Activated naive CD8-positive, alpha-beta T cell treated with anti-CD3 and anti-CD28 coated beads, Interleukin-2, amount 50 U/mL, for 24 hours (primary cell): ENCODE results near the gene SMIM38.

Experiments used
- ATAC-seq: fragments of 150-1000 bp; cut with Tn5 transposase; one replicate; pipeline ENCODE4 v1.10.0; 2021
- DNase-seq: peaks from one replicate; pipeline ENCODE4 v3.0.0; 2021
- H3K27ac Mint-ChIP-seq: one replicate; pipeline ENCODE4 v1.8.0; 2021; ENCODE audit warnings: mild to moderate bottlenecking, mixed read lengths
- H3K27me3 Mint-ChIP-seq: one replicate; pipeline ENCODE4 v1.8.0; 2021; ENCODE audit warnings: mixed read lengths
- H3K36me3 Mint-ChIP-seq: one replicate; pipeline ENCODE4 v1.8.0; 2021; ENCODE audit warnings: low read depth, mixed read lengths
- H3K4me1 Mint-ChIP-seq: one replicate; pipeline ENCODE4 v1.8.0; 2021; ENCODE audit warnings: mixed read lengths
- H3K4me3 Mint-ChIP-seq: one replicate; pipeline ENCODE4 v1.8.0; 2021; ENCODE audit warnings: mild to moderate bottlenecking, moderate library complexity, mixed read lengths
- H3K9me3 Mint-ChIP-seq: one replicate; pipeline ENCODE4 v1.8.0; 2021; ENCODE audit warnings: mixed read lengths

SMIM38 gene

GRCh38 chr11:69115586-69116560, 39.9 kb upstream of the SMIM38 start:
- Mint-ChIP-seq H3K4me1 (peaks cover 1% of the 10 kb centered on the region), H3K9me3 (peaks cover 2% of the 10 kb centered on the region), H3K27me3 (no peaks in the 10 kb centered on the region), H3K36me3 (no peaks in the 10 kb centered on the region), H3K27ac (no peak overlapping the region), H3K4me3 (no peak overlapping the region)
- ATAC-seq (no peak), DNase-seq (no peak)

DNA sequence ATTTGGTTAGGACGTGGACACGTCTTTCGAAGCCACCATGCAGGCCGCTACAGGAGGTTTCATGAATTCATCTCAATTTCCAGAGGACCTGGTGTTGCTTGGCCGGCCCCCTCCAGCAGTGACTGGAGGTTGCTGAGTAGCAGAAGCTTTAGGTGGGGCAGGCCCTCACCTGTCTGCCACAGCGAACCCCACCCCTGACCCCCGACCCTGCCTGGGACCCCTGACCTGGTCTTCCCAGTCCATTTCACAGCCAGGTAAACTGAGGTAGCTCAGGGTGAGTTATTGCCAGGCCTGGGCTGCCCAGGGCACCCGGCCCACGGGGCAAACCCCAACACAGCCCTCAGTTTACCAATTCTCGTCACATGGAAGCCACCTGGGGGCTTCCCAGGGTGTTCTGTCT, 39.1 kb upstream of the SMIM38 start:
- no peaks in the 10 kb centered on the region for H3K9me3 Mint-ChIP-seq
- no peaks in the 10 kb centered on the region for H3K36me3 Mint-ChIP-seq
- H3K27ac Mint-ChIP-seq, result no peak overlapping the region
- ATAC-seq (no peak), DNase-seq (no peak)
- H3K4me3 Mint-ChIP-seq, result no peak overlapping the region
- H3K27me3 Mint-ChIP-seq, result no peaks in the 10 kb centered on the region
- peaks cover 8% of the 10 kb centered on the region for H3K4me1 Mint-ChIP-seq

GRCh38 chr11:69119190-69119589, 36.5 kb upstream of the SMIM38 start:
- Mint-ChIP-seq H3K27ac (no peak overlapping the region), H3K27me3 (no peaks in the 10 kb centered on the region), H3K9me3 (no peaks in the 10 kb centered on the region), H3K36me3 (no peaks in the 10 kb centered on the region), H3K4me3 (no peak overlapping the region), H3K4me1 (peaks cover 32% of the 10 kb centered on the region)
- DNase-seq (no peak), ATAC-seq (no peak)

DNA sequence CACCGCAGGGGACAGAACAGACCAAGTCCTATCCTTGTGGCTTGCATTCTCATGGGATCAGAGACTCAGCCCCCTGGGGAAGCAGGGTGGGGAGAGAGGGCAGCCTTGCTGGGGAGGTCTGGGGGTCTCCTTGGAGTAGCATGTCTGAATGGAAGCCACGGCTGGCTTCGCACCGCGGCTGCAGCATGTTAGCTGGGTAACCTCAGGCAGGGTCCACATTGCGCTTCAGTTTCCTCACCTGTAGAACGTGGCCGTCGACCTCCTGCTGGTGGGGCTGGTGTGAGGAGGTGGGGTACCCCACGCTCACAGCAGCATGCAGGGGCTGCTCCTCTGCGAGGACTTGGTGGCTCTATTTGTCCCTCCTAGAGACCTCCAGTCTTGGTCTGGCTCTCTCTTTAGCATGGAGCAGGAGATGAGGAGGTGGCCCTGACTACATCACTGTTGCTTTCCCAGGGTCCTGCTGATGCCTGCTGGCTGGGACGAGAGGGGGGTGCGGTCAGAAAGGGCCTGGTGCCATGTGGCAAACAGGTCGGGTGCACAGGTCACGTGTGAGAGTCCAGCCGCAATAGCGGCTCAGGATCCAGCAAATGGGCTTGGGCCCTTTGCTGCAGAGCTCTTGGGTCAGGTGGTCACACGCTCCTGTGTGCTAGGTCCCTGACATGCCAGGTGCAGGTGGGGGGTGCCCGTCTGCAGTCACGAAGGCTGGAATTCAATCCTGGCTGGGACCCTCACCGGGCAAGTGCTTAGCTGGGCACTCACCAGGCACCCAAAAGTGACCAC, 35.4 kb upstream of the SMIM38 start:
- DNase-seq, result no peak
- Mint-ChIP-seq H3K27me3 (no peaks in the 10 kb centered on the region), H3K4me3 (no peak overlapping the region), H3K9me3 (no peaks in the 10 kb centered on the region), H3K4me1 (peaks cover 39% of the 10 kb centered on the region), H3K27ac (no peak overlapping the region), H3K36me3 (no peaks in the 10 kb centered on the region)
- no peak for ATAC-seq

- Mint-ChIP-seq H3K4me1 (peaks cover 39% of the 10 kb centered on the region), H3K27ac (no peak overlapping the region), H3K36me3 (no peaks in the 10 kb centered on the region), H3K27me3 (no peaks in the 10 kb centered on the region), H3K9me3 (no peaks in the 10 kb centered on the region), H3K4me3 (no peak overlapping the region)
- ATAC-seq (no peak), DNase-seq (no peak)
These were observed 34.7 kb upstream of the SMIM38 start for GRCh38 chr11:69121021-69121420.

GRCh38 chr11:69121621-69122325, 34.0 kb upstream of the SMIM38 start:
- Mint-ChIP-seq H3K27me3 (no peaks in the 10 kb centered on the region), H3K36me3 (no peaks in the 10 kb centered on the region), H3K9me3 (no peaks in the 10 kb centered on the region), H3K4me3 (no peak overlapping the region), H3K4me1 (peaks cover 39% of the 10 kb centered on the region), H3K27ac (no peak overlapping the region)
- DNase-seq, result no peak
- ATAC-seq, result no peak

DNA sequence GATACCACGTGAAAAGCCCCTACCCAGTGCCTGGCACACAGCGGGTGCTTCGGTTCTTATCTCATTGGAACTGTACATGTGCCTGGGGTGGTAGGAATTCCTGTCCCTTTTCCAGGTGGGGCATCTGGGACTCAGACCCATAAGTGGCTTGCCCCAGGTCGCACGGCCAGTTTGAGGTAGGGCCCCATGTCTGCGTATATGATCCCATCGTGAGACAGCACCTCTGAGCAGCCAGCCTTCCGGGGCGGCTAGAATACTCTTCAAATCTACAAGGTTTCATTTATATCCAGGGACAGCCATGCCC, 33.5 kb upstream of the SMIM38 start:
- no peak for DNase-seq
- Mint-ChIP-seq H3K27ac (peak overlapping the region; percentile 75), H3K4me1 (peaks cover 39% of the 10 kb centered on the region), H3K4me3 (no peak overlapping the region), H3K27me3 (no peaks in the 10 kb centered on the region), H3K36me3 (no peaks in the 10 kb centered on the region), H3K9me3 (no peaks in the 10 kb centered on the region)
- ATAC-seq, result no peak

- Mint-ChIP-seq H3K9me3 (no peaks in the 10 kb centered on the region), H3K4me3 (no peak overlapping the region), H3K27me3 (no peaks in the 10 kb centered on the region), H3K36me3 (no peaks in the 10 kb centered on the region), H3K4me1 (peaks cover 39% of the 10 kb centered on the region), H3K27ac (peak overlapping the region; percentile 75)
- ATAC-seq (peak; percentile 93), DNase-seq (peak; percentile 85)
These were observed 32.9 kb upstream of the SMIM38 start for GRCh38 chr11:69122630-69123431.

GRCh38 chr11:69123593-69124545, 31.9 kb upstream of the SMIM38 start:
- H3K27ac Mint-ChIP-seq, result peak overlapping the region; percentile 72
- no peak overlapping the region for H3K4me3 Mint-ChIP-seq
- H3K36me3 Mint-ChIP-seq, result no peaks in the 10 kb centered on the region
- H3K9me3 Mint-ChIP-seq, result peaks cover 5% of the 10 kb centered on the region
- peak; percentile 8 for ATAC-seq
- no peaks in the 10 kb centered on the region for H3K27me3 Mint-ChIP-seq
- peaks cover 39% of the 10 kb centered on the region for H3K4me1 Mint-ChIP-seq
- DNase-seq, result peak; percentile 13

DNA sequence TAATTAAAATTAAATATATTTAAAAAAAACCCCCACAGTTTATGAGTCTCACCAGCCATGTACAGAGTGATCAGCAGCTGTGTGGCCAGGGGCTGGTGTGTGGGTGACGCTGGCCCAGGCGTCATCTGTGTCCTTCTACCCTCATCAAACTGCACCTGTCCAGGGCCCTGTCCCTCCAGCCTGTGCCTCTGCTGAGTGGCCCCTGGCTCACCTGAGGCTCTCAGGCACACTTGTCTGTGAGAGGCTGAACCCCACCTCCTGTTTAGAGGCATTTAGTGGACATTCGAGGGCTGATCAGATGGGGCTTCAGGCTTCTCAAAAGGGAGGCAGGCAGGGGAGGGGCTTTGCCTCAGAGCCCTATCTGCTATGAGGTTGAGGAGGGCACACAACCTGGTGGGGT, 29.9 kb upstream of the SMIM38 start:
- ATAC-seq (no peak), DNase-seq (no peak)
- peaks cover 38% of the 10 kb centered on the region for H3K4me1 Mint-ChIP-seq
- H3K27me3 Mint-ChIP-seq, result no peaks in the 10 kb centered on the region
- no peak overlapping the region for H3K27ac Mint-ChIP-seq
- peaks cover 8% of the 10 kb centered on the region for H3K9me3 Mint-ChIP-seq
- no peak overlapping the region for H3K4me3 Mint-ChIP-seq
- H3K36me3 Mint-ChIP-seq, result no peaks in the 10 kb centered on the region

DNA sequence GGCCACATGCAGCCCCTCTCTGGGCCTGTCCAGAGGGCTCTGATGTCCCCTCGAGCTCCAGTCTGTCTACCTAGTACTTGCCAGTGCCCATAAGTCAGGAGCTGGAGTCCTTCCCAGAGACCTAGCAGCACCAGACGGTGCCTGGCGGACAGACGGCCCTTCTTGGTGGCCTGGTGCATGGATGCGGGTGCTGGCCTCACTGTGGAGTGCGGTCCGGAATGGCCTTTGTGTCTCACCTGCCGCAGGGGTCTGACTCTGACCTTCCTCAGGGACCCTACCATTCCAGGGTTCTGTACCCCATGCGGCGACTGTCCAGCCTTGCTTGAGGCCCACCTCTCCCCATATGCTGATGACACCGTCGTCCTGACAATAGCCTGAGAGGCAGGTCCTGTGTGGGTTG, 29.4 kb upstream of the SMIM38 start:
- H3K4me1 Mint-ChIP-seq, result peaks cover 34% of the 10 kb centered on the region
- no peaks in the 10 kb centered on the region for H3K27me3 Mint-ChIP-seq
- no peaks in the 10 kb centered on the region for H3K36me3 Mint-ChIP-seq
- no peak overlapping the region for H3K27ac Mint-ChIP-seq
- ATAC-seq (no peak), DNase-seq (no peak)
- H3K9me3 Mint-ChIP-seq, result peaks cover 8% of the 10 kb centered on the region
- H3K4me3 Mint-ChIP-seq, result no peak overlapping the region

GRCh38 chr11:69127081-69127850, 28.5 kb upstream of the SMIM38 start:
- peaks cover 26% of the 10 kb centered on the region for H3K4me1 Mint-ChIP-seq
- ATAC-seq, result no peak
- H3K4me3 Mint-ChIP-seq, result no peak overlapping the region
- peaks cover 8% of the 10 kb centered on the region for H3K9me3 Mint-ChIP-seq
- DNase-seq, result no peak
- H3K36me3 Mint-ChIP-seq, result no peaks in the 10 kb centered on the region
- no peak overlapping the region for H3K27ac Mint-ChIP-seq
- no peaks in the 10 kb centered on the region for H3K27me3 Mint-ChIP-seq

GRCh38 chr11:69127884-69128283, 27.9 kb upstream of the SMIM38 start:
- Mint-ChIP-seq H3K4me1 (peaks cover 20% of the 10 kb centered on the region), H3K27ac (no peak overlapping the region), H3K27me3 (no peaks in the 10 kb centered on the region), H3K36me3 (no peaks in the 10 kb centered on the region), H3K4me3 (no peak overlapping the region), H3K9me3 (peaks cover 9% of the 10 kb centered on the region)
- DNase-seq (no peak), ATAC-seq (no peak)
